NOMO-1 treated with DMSO at 0.1 percent for 48 hours (cell line): ENCODE data around the gene LRIG1.

ENCODE experiments used
- DNase-seq: peaks from one replicate; lab custom pipeline; 2025; ENCODE audit not compliant: unreplicated experiment; lab: John Stamatoyannopoulos, UW

LRIG1 gene

DNA sequence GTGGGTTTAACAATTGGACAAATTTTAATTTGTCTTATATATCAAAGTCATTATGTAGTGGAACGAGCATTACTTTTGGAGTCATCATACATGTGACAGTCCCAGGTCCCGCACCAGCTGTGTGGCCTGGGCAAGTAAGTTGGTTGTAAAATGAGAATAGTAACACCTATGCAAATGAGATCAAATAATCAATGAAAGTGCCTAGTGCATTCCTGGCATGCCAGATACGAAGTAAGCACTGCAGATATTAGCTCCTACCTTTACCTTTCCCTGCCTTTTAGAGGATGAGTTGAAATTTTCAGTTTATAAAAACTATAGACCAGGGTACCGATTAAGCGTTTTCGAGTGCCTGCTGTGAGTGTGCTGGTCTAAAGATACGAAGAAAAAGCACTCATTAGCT lies 134.1 kb downstream of the LRIG1 start:
- no peak for DNase-seq

DNA sequence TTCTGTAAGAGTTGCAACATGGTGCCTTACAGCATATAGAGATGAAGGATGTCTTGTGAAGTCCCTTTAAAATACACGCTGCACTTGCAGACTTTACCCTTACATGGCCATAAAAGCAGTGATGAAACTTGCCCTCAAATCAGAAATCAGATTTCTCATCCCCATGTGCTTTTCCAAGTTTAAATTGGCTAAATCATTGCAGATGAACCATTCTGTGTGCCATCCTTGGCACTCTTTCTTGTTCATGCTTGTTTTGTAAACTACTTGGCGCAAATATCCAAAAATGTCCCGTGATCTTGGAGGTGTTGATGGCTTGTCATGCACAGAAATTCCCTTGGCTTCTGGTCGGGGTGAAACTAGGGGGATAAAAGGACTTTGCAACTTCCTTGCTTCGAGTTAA lies 135.7 kb downstream of the LRIG1 start:
- no peak for DNase-seq

DNA sequence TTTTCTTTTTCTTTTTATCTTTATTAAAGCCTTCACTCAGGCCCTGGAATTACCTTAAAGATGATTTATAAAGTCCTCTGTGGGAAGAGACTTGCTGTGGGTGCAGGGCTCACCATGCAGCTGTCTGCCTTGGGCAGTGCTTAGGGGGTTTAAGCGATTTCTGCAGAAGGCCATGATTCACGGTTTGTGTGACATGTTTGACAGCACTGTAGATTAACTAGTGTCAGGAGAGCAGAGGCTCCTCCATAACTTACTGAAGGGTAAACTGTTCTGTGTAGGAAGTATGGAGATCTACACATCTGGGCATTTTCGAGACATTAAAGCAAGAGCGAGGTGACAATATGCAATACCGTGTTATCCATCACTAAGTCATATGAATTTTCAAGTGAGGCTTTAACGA lies 137.7 kb downstream of the LRIG1 start:
- no peak for DNase-seq

DNA sequence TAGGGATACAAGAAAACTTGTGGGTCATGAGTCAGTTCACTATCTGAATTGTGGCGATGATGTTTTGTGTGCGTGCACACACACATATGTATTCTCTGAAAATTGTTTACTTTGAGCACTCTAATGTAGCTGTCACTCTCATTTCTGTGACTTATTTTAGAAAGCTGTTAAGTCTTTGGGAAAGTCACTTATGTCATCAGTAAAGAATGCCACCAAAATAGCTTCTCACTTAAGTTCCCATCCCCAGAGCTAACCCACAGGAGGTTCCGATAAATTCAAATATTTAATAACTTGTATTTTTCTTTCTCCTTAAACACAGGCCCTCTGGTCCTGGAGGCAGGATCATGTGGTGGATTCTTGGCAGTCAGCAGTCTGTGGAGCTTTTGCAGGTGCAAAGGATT lies 138.3 kb downstream of the LRIG1 start:
- no peak for DNase-seq

DNA sequence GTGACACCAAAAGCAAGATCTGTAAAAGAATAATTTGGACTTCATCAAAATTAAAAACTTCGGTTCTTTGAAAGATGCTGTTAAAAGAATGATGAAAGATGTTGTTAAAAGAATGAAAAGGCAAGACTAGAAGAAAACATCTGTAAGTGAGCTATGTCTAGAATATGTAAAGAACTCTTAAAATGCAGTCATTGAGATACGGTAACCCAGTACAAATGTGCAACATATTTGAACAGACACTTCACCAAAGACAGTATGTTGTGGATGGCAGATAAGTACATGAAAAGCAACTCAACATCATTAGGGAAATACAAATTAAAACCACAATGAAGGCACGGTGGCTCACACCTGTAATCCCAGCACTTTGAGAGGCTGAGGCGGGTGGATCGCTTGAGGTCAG lies 139.5 kb downstream of the LRIG1 start:
- no peak for DNase-seq

DNA sequence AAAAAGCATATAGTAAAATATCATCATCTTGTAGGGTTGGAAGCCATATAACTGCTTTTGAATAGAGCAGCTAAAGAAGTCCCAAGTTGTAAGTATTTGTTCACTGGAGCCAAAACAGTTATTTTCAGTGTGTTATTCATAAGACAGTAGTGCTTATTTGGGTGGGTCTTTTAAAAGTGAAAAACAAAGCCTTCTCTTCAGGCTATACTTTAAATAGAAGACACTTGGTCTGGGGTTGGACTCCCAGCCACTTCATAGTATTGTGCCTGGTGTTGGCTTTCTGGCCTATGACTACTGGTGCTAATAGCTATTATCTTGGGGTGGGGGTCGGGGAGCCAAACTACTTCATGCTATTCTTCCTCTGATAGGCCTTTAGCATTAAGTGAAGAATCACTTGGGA lies 144.8 kb downstream of the LRIG1 start:
- DNase-seq: no peak

DNA sequence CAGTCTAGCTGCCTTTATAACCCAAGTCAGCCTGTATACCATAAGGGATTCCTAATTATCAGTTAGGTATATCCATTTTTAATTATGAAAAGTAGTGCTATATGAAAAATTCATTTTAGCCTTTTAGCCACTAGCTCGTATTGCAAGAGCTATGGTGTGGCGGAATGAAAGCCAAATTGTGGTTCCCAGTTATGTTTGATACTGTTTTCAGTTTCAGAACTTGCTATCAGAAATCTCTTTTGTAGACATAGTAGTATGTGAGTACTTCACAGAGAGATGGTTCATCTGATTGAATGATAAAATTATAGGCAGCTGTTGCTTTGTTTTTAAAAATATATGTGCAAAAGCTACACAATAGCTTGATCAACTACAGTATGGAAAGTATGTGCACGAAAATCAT lies 145.4 kb downstream of the LRIG1 start:
- DNase-seq: no peak

DNA sequence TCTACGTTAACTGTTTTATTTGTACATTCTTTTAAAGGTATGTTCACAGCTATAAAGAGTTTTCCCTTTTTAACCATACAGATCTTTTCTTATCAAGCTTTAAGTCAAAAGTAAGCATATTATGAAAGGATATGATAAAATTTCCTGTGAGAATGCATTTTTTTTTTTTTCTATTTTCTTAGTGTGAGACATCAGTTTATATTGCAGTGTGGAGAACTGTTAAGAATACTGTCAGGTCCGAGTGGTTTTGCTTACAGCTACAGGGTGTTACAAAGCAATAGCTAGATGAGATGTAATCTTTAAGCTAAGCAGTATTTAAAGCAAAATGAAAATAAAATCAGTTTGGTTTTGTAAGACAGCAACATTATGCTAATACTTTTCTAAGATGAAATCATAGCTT lies 146.8 kb downstream of the LRIG1 start:
- DNase-seq: no peak

DNA sequence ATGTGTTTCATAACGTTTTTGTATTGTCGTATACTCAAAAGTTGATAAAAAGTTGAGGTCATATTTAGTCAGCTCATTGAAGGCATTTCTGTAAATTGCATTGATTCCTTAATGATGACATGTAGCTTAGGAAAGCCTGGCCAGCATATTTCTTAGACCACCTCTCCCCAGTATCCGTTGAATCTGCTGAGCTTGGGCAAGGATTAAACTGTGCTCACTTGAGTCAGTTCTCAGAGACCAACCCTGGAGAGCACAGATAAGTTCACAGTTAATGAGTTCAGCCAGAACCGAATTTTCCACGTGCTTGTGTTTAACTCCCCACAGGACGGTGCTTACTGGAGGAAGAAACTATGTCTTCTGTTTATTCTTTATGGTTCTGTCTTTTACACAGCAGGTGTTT lies 147.3 kb downstream of the LRIG1 start:
- DNase-seq: no peak

DNA sequence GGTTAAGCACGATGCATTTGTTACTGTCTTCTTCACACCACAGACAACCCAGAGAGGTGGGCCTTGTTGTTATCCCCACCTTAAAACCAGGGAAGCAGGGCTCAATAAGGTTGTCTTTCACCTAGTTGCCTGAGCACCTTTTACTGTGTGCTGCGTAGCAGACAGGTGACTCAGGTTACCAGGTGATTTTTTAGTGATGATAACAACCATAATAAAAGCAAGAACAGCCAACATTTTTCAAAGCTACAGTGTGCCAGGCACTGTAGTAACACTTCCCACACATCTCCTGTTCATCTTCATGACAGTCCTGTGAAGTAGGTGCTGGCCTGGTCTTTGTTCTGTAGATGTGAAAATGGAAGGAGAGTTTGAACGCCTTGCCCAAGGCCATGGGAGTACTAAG lies 147.8 kb downstream of the LRIG1 start:
- no peak for DNase-seq

DNA sequence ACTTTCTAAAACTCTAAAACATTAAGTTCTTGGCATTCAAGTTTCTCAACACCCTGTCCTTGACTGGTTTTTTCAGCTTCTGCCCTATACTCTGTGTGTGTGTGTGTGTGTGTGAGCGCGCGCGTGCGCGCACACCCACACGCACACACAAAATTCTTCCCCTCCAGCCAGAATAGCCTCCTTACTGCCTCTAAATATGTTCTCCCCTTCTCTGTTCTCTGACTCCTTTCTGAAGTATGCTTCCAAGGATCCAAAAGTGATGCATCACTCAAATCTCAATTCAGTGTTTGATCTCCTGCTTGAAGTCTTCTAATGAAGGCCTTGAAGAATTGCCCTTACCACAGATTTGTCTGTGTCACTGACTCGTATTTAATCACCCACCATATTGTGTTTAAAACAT lies 150.2 kb downstream of the LRIG1 start:
- no peak for DNase-seq

DNA sequence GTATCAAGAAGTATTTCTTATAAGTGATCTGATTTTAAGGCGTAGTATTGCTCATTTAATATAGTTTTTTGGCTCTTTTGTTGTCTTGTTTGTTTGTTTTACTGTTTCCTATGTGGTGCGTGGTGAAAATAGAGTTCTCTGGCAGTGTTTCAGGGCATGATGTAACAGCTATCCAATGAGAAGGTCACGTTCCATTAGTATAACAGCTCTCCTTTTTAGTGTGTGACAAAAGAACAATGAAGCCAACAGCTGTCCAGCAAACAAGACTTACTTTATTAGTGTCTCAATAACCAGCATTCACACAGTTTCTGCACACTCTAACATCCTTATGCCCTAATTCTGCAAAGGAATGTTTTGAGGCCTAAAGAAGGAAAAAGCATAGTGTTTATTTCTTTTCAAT lies 152.1 kb downstream of the LRIG1 start:
- DNase-seq: no peak

DNA sequence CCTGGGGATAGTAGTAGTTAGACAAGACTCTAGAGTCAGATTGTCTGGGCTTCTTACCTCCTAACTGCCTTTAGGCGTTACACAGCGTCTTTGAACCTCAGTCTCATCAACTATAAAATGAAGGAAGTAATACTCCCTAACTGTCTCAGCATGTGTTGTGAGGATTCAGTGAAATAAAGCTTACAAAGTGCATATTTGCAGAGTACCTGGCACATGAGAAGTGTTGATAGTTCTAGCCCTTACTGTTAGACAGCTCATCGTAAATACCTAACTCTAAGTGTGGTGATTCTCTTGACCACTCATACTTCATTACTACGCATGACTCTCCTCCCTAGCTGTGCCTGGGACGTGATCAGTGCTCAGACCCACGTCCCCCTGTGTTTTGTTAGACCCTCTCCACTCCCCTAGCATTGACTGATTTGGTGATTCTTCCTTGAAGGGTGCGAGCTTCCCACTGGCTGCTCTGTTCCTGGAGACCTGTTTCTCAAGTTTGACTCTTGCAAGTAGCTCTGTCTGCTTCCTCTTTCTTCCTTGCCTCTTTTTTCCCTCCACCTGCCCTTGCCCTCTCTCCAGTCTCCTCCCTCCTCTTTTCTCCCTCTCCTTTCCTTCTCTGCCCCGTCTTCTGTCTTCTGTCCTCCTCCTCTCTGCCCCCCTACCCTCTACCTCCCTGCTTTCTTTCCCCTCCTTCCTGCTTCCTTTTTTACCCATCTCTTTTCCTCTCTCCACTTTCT lies 155.8 kb downstream of the LRIG1 start:
- DNase-seq: no peak

DNA sequence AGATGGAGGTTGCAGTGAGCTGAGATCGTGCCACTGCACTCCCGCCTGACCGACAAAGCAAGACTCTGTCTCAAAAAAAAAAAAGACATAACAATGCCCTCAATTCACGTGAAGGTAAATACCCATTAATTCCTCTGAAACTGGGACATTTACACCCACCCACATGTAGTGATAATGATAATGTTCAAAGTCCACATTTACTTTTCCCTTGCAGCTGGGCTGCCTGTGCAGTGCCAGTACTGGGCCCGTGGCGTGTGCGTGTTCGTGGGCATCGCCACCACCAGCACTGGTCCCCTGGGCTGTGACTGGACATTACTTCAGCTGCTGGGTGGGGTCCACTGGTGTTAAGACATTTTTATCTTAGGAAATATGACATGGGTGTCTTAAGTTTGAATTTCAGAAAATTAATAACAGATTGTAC lies 156.4 kb downstream of the LRIG1 start:
- DNase-seq: no peak

DNA sequence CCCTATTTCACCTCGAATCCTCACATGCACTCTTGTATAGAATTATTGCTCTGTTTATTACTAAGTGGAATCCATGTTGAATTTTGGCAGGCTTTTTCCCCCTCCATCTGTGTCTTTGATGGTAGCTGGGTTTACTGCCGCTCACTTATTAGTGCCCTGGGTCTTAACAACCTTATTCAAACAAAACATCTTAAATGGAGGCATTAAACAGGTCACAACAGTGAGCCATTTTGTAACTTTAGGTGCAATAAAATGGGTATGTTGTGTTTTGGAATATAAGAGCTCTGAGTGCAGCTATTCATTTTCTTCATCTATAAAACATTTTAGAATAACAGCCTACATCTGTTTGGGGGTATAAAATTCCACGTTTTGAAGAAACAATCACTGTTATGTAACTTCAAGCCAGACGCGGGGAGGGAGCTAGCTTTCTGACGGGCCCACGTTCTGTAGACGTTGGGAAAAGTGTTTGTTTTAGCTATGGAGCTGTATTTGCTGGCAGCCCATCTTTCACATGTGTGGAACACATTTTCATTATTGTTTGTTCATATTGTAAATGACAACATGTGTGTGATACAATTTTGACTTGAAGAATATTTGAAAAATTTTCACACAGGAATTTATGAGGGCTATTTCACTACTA lies 158.0 kb downstream of the LRIG1 start:
- DNase-seq: no peak

DNA sequence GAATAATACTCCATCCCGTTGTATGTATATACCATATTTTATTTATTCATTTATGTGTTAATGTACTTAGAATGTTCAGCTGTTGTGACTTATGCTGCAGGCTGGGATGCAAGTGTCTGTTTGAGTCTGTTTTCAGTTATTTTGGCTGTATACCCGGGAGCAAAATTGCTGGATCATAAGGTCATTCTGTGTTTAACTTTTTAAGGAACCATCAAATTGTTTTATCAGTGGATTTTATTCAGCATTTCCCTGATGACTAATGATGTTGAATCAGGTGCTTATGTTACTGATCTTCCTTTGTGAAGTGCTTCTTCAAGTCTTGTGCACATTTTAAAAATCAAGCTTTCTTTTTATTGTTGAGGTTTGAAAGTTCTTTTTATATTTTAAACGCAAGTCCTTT lies 161.9 kb downstream of the LRIG1 start:
- no peak for DNase-seq

DNA sequence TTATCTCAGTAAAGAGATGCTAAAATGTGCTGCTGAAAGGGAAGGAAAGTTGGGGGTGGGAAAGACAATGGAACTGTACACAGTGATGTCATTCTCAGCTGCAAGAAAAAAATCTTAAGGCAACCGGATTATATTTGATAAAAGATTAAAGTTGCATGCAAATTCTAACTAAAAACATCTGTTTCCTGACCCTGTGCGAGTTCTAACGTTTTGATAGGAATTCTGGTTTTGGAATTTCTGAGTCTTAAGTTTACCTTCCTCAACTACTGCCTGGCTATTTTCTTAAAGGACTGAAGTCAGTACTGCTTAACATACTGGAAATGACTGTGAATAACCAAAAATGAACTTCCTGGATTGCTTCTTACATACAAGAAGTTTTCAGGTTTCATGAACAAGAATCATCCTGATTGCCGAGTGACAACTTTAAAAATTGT lies 164.5 kb downstream of the LRIG1 start:
- DNase-seq: no peak

DNA sequence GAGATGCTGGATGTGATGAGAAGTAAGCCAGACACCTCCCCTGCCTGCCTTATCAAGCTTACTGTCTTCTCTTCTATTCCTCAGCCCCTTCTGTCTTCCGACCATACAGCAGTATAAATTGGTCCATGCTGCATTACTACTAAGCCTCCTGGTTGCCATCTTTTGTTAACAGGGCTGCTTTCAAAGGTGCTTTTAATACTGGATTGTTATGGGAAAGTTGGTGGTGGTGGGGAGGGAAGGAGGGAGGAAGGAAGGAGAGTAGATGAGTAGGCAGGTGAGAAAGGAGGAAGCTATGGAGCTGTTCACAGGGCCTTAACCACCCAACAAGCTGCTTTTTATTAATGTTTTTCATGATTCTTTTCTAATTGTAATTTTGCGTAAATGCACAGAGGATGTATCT lies 165.2 kb downstream of the LRIG1 start:
- DNase-seq: no peak
